Measurements from ENCODE around the gene KHDRBS2. TPM values are rescaled to one million over a fixed set of nuclear protein-coding genes. Genes with fewer than 3 reads are reported as not detected.

Gene KHDRBS2
- total RNA-seq, 2 experiments from 2014 or later = not detected

DNA sequence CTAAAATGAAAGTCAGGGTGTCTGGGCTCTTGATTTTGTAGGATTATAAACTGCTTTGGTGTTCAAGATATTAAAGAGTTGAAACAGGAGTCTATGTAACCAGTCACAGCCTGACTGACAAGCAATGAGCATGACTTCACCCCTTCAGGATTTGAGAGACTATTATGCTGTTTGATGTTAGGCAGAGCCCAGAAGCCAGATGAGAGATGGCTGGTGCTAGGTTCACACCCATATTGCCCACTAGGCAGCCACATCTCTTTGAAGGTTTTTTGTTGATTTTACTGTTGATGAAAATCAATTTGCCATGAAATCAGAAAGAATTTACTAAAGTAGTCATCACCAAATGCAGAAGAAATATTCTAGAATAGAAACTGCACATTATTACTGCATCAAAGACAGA, 243.6 kb downstream of the KHDRBS2 start:
- no peak for ATAC-seq (ENCODE audit: low read depth)
- no peak for DNase-seq
- Mint-ChIP-seq H3K36me3 (no peaks in the 10 kb centered on the region), H3K27ac (no peak overlapping the region), H3K4me3 (no peak overlapping the region), H3K9me3 (peaks cover 3% of the 10 kb centered on the region), H3K27me3 (no peaks in the 10 kb centered on the region), H3K4me1 (no peaks in the 10 kb centered on the region)
- POLR2A ChIA-PET = no interaction called here

DNA sequence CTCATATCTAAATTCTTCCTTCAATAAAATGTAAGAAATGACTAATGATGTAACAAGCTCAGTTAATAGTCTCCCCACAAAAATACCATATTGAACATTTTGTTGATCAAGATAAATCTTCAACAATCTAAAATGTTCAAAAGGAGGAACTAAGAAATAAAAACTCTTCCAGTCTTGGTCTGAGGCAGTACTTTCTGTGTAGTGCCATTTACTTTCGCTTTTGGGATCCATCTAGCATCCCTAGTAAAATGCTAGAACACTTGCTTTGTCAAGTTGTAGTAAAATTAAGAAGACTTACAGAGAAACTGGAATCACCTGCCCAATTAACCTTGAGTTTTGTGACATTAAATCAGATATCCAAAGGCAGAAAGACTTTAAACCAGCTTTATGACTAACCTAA, 246.4 kb downstream of the KHDRBS2 start:
- H3K4me1 Mint-ChIP-seq = no peaks in the 10 kb centered on the region
- H3K36me3 Mint-ChIP-seq = no peaks in the 10 kb centered on the region
- H3K27me3 Mint-ChIP-seq = no peaks in the 10 kb centered on the region
- H3K4me3 Mint-ChIP-seq = no peak overlapping the region
- POLR2A ChIA-PET = no interaction called here
- peaks cover 4% of the 10 kb centered on the region for H3K9me3 Mint-ChIP-seq
- no peak for DNase-seq
- no peak for ATAC-seq (ENCODE audit: low read depth)
- H3K27ac Mint-ChIP-seq = no peak overlapping the region

DNA sequence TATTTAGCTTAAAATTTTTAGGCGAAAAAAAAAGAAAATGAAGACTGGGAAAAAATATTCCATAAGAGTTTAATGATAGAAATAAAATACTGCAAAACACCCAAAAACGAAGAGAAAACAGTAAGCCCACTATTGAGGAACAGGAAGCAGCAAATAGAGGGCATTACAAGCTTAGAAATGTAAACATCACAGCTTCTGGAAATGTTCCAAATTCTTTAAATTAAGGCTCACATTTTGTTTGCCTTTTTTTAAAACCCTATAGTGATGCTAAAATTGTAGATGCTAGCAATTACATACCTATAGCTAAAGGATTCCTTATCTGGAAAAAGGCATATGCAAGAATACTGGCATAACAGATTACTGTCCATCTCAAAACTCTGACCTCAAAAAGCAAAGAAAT, 248.6 kb downstream of the KHDRBS2 start:
- DNase-seq = no peak
- Mint-ChIP-seq H3K36me3 (no peaks in the 10 kb centered on the region), H3K4me3 (no peak overlapping the region), H3K4me1 (no peaks in the 10 kb centered on the region), H3K27me3 (no peaks in the 10 kb centered on the region), H3K9me3 (peaks cover 6% of the 10 kb centered on the region), H3K27ac (no peak overlapping the region)
- POLR2A ChIA-PET = no interaction called here
- no peak for ATAC-seq (ENCODE audit: low read depth)

DNA sequence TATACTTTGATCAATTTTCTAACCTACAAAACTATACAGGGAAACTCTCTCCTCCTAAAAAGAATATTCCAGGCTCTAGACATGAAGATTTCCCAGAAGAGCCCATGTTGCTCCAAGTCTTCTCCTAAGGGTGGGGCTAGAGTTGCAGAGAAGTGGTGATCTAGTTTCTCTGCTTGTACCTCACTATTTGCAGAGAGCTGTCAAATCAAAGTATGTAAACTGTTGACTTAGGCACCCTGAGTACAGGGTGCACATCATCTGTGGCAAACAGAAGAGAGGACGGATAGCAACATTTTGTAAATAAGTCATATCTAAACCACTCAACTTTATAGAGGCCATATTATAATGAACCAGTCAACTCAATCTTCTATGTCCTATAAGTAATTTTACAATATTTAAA, 250.1 kb downstream of the KHDRBS2 start:
- H3K36me3 Mint-ChIP-seq = no peaks in the 10 kb centered on the region

DNA sequence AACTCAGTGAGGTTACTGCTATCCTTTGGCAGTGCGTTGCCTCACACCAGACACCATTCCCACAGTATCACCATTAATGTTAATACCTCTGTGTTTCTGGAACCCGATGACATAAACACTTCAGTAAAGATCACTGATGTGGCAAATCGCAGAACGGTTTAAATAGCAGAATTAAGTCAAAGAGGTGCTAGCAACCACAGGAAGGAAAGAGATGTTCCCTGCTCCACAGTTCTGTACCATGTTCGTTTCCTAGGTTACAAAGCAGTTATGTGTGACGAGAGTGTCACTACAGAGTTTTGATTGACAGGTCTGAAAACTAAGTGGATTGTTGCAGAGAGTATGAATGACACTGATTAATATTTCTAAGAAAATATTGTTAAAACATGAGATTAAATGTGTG, 272.3 kb downstream of the KHDRBS2 start:
- no peak overlapping the region for H3K4me3 Mint-ChIP-seq
- no peaks in the 10 kb centered on the region for H3K36me3 Mint-ChIP-seq
- DNase-seq = no peak
- H3K27ac Mint-ChIP-seq = no peak overlapping the region
- H3K27me3 Mint-ChIP-seq = no peaks in the 10 kb centered on the region
- H3K4me1 Mint-ChIP-seq = no peaks in the 10 kb centered on the region
- POLR2A ChIA-PET = no interaction called here
- peaks cover 6% of the 10 kb centered on the region for H3K9me3 Mint-ChIP-seq
- no peak for ATAC-seq (ENCODE audit: low read depth)

More for the DNA sequence above, 250.1 kb downstream of the KHDRBS2 start:
- POLR2A ChIA-PET = no interaction called here
- Mint-ChIP-seq H3K4me1 (no peaks in the 10 kb centered on the region), H3K27ac (no peak overlapping the region), H3K27me3 (no peaks in the 10 kb centered on the region), H3K9me3 (peaks cover 9% of the 10 kb centered on the region), H3K4me3 (no peak overlapping the region)
- ATAC-seq (ENCODE audit: low read depth) (no peak), DNase-seq (no peak)

DNA sequence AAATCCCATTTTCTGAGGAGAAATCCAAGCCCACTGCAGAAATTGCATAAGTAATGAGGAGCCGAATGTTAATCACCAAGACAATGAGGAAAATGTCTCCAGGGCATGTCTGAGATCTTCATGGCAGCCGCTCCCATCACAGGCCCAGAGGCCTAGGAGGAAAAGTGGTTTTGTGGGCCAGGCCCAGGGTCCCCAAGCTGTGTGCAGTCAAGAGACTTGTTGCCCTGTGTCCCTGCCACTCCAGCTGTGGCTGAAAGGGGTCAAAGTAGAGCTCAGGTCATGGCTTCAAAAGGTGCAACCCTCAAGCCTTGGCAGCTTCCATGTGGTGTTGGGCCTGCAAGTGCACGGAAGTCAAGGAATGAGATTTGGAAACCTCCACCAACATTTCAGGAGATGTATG, 276.6 kb downstream of the KHDRBS2 start:
- ATAC-seq (ENCODE audit: low read depth) (no peak), DNase-seq (no peak)
- POLR2A ChIA-PET = no interaction called here
- H3K4me3 Mint-ChIP-seq = no peak overlapping the region
- H3K4me1 Mint-ChIP-seq = no peaks in the 10 kb centered on the region
- H3K27ac Mint-ChIP-seq = no peak overlapping the region
- H3K27me3 Mint-ChIP-seq = no peaks in the 10 kb centered on the region
- H3K36me3 Mint-ChIP-seq = no peaks in the 10 kb centered on the region
- peaks cover 7% of the 10 kb centered on the region for H3K9me3 Mint-ChIP-seq

DNA sequence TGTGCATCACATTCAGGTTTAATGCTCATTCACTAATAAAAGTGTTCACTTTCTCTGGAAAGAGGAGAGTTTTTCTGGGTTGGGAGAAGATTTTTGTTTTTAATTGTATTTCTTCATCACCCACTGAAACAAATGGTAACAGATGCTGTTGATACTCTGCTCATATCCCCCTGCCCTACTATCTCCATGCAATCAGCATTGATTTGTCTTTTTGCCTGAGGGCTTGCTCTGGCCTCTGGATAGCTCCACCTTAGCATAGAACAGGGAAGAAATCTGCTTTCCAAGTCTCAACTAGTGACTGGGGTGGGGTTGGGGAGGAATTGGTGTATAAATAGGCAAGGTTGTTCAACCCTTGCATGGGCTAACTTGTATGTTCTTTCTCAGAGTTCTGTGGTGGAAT, 296.4 kb downstream of the KHDRBS2 start:
- ATAC-seq (ENCODE audit: low read depth) = no peak
- no peak overlapping the region for H3K27ac Mint-ChIP-seq
- no peaks in the 10 kb centered on the region for H3K36me3 Mint-ChIP-seq
- H3K27me3 Mint-ChIP-seq = no peaks in the 10 kb centered on the region
- POLR2A ChIA-PET = no interaction called here
- no peaks in the 10 kb centered on the region for H3K4me1 Mint-ChIP-seq
- DNase-seq = no peak
- no peak overlapping the region for H3K4me3 Mint-ChIP-seq
- H3K9me3 Mint-ChIP-seq = peaks cover 4% of the 10 kb centered on the region

DNA sequence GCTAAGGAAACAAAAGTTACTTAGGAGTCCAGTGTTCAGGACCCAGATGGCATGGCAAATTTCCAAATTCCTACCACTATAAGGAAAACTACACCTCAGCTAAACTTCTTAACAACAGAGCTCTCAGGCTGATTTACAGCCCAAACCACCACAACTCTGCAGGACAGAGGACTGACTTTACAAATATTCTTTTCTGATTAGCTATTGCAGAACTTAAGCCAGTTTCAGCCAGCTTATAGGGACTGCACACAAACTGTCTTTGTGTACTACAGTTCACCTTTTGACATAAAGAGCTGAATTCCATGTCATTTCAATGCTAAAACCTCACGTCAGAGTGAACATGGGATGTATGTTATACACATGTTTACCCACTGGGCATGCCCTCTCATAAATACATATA, 305.4 kb downstream of the KHDRBS2 start:
- DNase-seq (no peak), ATAC-seq (ENCODE audit: low read depth) (no peak)
- H3K36me3 Mint-ChIP-seq = no peaks in the 10 kb centered on the region
- H3K4me3 Mint-ChIP-seq = no peak overlapping the region
- peaks cover 1% of the 10 kb centered on the region for H3K9me3 Mint-ChIP-seq
- H3K27me3 Mint-ChIP-seq = no peaks in the 10 kb centered on the region
- H3K4me1 Mint-ChIP-seq = no peaks in the 10 kb centered on the region
- POLR2A ChIA-PET = no interaction called here
- no peak overlapping the region for H3K27ac Mint-ChIP-seq

DNA sequence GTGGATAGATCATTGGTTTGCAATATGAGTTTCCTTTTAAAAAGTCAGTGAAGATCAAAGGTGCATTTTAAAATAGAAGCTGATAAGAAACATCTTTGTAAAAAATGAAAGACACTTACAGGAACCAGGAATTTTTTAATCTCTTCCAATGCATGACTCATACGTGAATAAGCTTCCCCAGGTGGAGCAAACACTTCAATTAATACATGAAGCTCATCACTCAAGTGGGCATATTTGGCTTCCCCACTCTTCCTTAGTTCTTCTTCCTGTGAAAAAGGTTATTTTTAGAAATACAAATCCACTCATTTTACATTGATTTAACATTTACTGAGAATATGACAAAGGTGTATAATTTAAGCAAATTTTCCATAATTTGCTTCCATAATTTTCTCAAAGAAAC, 308.1 kb downstream of the KHDRBS2 start:
- Mint-ChIP-seq H3K27me3 (no peaks in the 10 kb centered on the region), H3K36me3 (no peaks in the 10 kb centered on the region), H3K4me1 (no peaks in the 10 kb centered on the region), H3K4me3 (no peak overlapping the region), H3K27ac (no peak overlapping the region), H3K9me3 (peaks cover 2% of the 10 kb centered on the region)
- DNase-seq = no peak
- no peak for ATAC-seq (ENCODE audit: low read depth)
- POLR2A ChIA-PET = no interaction called here

DNA sequence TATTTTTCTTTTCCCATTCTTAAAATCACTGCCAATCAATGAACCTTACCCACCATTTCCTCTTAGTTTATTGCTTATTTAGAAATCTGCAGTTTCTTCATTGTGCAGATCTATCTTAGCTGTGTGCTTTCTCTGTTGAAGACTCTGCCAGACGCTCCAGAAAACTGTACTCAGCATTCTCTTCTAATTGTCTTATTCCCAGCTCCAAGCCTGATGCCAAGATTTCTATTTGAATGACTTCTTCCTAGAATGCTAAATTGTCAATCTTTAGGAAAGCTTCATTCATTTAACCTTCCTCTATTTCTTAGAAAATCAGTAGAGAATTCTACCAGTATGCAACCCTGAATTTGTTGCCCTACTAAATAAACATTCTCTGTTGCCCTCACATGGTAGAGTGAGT, 308.9 kb downstream of the KHDRBS2 start:
- ATAC-seq (ENCODE audit: low read depth) = no peak
- H3K9me3 Mint-ChIP-seq = peaks cover 2% of the 10 kb centered on the region
- DNase-seq = no peak
- POLR2A ChIA-PET = no interaction called here
- no peaks in the 10 kb centered on the region for H3K27me3 Mint-ChIP-seq
- H3K36me3 Mint-ChIP-seq = no peaks in the 10 kb centered on the region
- no peak overlapping the region for H3K4me3 Mint-ChIP-seq
- H3K27ac Mint-ChIP-seq = no peak overlapping the region
- H3K4me1 Mint-ChIP-seq = no peaks in the 10 kb centered on the region

DNA sequence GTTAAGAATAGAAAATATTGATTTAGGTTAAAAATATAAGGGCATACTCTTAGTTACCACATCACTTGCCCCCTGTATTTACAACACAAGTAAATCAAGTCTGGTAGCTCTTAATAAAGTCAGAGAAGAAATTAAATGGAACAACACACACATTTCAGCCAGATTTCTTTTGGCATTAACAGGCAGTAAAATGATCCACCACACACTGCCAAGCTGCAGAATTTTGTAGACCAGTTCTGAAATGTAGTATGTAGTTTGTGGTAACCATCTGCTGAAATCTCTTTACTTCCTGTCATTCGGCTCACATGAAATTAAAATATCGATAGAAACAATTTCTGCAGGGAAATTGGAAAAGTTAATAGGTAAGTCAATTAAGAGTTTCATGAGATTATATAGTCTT, 326.8 kb downstream of the KHDRBS2 start:
- POLR2A ChIA-PET = no interaction called here
- Mint-ChIP-seq H3K9me3 (peaks cover 7% of the 10 kb centered on the region), H3K36me3 (no peaks in the 10 kb centered on the region), H3K4me3 (no peak overlapping the region), H3K4me1 (no peaks in the 10 kb centered on the region), H3K27me3 (no peaks in the 10 kb centered on the region), H3K27ac (no peak overlapping the region)
- no peak for ATAC-seq (ENCODE audit: low read depth)
- no peak for DNase-seq

DNA sequence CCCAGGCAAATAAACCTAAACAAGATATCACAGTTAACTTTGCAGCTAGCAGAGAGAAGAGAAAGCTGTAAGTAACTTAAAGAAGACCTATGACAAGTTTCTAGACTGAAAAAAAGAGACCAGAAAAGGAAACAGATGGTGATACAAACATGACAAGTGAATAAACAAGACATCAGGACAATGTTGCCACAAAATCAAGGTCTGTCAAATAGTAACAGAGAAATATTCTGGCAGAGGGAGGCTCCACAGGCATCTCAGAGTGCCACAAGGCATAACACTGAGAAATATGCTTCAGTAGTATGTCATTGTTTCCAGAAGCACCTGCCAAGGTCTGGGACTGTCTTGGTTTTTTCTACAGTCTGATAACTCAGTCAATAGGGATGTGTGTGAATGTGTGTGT, 332.2 kb downstream of the KHDRBS2 start:
- POLR2A ChIA-PET = no interaction called here
- no peaks in the 10 kb centered on the region for H3K27me3 Mint-ChIP-seq
- H3K36me3 Mint-ChIP-seq = no peaks in the 10 kb centered on the region
- no peak overlapping the region for H3K27ac Mint-ChIP-seq
- no peaks in the 10 kb centered on the region for H3K4me1 Mint-ChIP-seq
- peaks cover 7% of the 10 kb centered on the region for H3K9me3 Mint-ChIP-seq
- H3K4me3 Mint-ChIP-seq = no peak overlapping the region
- no peak for DNase-seq
- no peak for ATAC-seq (ENCODE audit: low read depth)

DNA sequence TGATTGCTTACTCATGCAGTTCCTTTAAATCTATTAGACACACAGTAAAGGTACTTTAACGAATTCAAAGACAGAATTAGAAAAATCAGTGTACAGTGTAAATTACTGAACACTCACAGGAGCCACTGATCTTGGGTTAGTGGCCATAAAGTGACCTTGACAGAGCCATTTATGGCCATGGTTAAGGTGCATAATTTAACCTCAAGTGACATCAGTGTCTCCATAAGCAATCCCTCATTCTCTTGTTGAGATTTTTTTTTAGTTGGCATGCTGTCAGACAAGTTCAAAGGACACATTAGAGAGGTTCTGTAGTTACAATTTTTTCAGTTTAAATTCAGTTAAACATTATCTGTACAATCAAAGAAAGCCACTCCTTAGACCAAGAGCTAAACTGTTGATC, 334.4 kb downstream of the KHDRBS2 start:
- Mint-ChIP-seq H3K27ac (no peak overlapping the region), H3K9me3 (peaks cover 2% of the 10 kb centered on the region), H3K36me3 (no peaks in the 10 kb centered on the region), H3K4me1 (no peaks in the 10 kb centered on the region), H3K27me3 (no peaks in the 10 kb centered on the region), H3K4me3 (no peak overlapping the region)
- ATAC-seq (ENCODE audit: low read depth) = no peak
- POLR2A ChIA-PET = no interaction called here
- no peak for DNase-seq

DNA sequence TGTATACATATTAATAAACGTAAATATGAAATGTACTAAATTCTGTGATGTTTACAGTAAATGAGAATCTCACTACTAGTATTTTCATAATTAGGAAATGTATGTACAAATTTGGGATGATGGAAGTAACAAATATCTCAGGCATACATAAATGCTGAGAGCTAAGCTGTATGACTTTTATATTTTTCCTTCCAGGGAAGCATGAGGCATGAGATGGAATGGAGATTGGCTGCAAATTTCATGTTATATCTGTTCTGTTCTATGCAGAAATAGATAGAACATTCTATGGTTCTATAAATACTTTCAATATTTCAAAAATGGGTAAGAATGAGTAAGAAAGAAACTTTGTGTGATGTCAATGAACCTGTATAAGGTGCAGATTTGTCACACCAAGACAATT, 335.2 kb downstream of the KHDRBS2 start:
- DNase-seq (no peak), ATAC-seq (ENCODE audit: low read depth) (no peak)
- H3K27ac Mint-ChIP-seq = no peak overlapping the region
- H3K27me3 Mint-ChIP-seq = no peaks in the 10 kb centered on the region
- no peaks in the 10 kb centered on the region for H3K4me1 Mint-ChIP-seq
- H3K9me3 Mint-ChIP-seq = peaks cover 4% of the 10 kb centered on the region
- POLR2A ChIA-PET = no interaction called here
- no peaks in the 10 kb centered on the region for H3K36me3 Mint-ChIP-seq
- no peak overlapping the region for H3K4me3 Mint-ChIP-seq

DNA sequence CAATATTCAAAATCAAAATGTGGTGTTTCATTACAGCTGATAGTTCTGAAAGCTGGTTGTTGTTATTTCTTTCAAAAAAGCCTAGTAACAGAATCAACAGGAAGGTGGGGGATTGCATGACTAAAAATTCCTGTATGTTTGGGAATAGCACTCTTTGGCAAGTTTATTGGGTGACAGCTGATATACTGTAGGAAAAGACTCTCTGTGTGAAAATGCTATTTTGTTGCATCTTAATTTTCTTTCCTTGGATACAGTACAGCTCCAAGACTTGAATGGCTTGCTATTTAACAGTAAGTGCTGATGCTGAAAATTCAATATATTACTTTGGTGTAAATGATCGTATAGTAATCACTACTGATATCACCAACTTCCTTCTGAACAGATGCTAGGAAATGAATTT, 336.1 kb downstream of the KHDRBS2 start:
- POLR2A ChIA-PET = no interaction called here
- no peak for ATAC-seq (ENCODE audit: low read depth)
- Mint-ChIP-seq H3K27me3 (no peaks in the 10 kb centered on the region), H3K9me3 (peaks cover 4% of the 10 kb centered on the region), H3K27ac (no peak overlapping the region), H3K4me1 (no peaks in the 10 kb centered on the region), H3K4me3 (no peak overlapping the region), H3K36me3 (no peaks in the 10 kb centered on the region)
- DNase-seq = no peak

Data from activated naive CD8-positive, alpha-beta T cell treated with anti-CD3 and anti-CD28 coated beads, Interleukin-2, amount 10 ng/mL, durations not matched to agents 7 days and 5 days (primary cell).